ENCODE results near the gene MAP4K1.
"Not testable (repeated sequence)": the region's sequence is repeated elsewhere in the genome, so short reads cannot be mapped to it uniquely, and the experiment has no call there.

MAP4K1 gene

DNA sequence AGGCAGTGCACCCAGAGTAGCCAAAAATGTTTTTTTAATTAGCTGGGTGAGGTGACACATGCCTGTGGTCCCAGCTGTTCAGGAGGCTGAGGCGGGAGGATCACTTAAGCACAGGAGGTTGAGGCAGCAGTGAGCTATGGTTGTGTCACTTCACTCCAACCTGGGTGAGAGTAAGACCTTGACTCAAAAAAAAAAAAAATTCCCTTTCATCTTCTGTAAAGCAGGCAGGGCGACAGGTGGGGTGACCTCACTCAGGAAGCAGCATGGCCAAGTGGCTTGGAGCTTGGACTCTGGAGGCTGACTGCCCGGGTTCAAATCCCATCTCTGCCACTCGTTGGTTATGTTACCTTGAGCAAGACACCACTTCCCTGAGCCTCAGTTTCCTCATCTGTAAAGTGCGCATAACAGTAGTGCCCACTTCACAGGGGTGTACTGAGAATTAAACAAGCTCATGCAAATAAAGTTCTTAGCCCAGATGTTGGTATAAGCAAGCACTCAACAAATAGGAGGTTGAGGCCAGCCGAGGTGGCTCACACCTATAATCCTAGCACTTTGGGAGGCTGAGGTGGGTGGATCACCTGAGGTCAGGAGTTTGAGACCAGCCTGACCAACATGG, 48.3 kb downstream of the MAP4K1 start:
- no peak for DNase-seq (ENCODE audit: low read depth in 2 of 2)

GRCh38 chr19:38565691-38566105, 52.1 kb downstream of the MAP4K1 start:
- DNase-seq (ENCODE audit: low read depth in 2 of 2) = no peak

DNA sequence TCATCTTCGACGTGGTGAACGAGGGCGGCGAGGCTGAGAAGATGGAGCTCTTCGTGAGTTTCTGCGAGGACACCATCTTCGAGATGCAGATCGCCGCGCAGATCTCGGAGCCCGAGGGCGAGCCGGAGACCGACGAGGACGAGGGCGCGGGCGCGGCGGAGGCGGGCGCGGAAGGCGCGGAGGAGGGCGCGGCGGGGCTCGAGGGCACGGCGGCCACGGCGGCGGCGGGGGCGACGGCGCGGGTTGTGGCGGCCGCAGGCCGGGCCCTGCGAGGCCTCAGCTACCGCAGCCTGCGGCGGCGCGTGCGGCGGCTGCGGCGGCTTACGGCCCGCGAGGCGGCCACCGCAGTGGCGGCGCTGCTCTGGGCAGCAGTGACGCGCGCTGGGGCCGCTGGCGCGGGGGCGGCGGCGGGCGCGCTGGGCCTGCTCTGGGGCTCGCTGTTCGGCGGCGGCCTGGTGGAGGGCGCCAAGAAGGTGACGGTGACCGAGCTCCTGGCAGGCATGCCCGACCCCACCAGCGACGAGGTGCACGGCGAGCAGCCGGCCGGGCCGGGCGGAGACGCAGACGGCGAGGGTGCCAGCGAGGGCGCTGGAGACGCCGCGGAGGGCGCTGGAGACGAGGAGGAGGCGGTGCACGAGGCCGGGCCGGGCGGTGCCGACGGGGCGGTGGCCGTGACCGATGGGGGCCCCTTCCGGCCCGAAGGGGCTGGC, 52.6 kb downstream of the MAP4K1 start:
- DNase-seq (ENCODE audit: low read depth in 2 of 2) = no peak

DNA sequence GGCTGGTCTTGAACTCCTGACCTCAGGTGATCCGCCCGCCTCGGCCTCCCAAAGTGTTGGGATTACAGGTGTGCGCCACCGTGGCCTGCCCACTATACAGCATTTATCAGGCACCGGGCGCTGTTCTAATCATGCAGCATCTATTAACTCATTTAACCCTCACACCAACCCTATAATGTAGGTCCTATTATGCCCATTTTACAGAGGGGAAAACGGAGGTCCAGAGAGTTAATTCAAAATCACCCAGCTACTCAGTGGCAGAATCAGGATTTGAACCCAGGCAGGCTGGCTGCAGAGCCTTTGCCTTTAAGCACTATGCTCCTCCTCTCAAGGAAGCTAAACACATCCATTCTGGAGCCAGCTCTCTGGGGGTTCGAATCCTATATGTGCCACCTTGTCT, 54.3 kb downstream of the MAP4K1 start:
- no peak for DNase-seq (ENCODE audit: low read depth in 2 of 2)

GRCh38 chr19:38562096-38562495, 55.7 kb downstream of the MAP4K1 start:
- no peak for DNase-seq (ENCODE audit: low read depth in 2 of 2)

DNA sequence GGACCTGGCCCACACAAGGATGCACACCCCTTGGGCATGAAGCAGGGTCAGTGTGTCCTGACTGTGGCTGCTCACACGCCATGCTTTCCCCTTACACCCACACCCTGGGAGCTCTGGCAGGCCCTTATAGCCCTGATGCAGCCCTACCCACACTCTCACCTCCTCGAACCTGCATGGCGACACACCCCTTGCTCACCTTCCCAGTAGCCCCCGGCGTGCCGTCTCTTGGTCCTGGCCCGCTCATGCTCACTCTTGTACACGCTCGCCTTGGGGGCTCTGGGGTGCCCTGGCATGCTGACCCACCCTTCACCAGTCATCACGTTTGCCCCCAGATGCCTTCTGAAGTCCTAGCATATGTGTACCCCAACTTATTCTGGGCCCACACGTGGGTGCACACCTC, 56.1 kb downstream of the MAP4K1 start:
- DNase-seq (ENCODE audit: low read depth in 2 of 2) = no peak

DNA sequence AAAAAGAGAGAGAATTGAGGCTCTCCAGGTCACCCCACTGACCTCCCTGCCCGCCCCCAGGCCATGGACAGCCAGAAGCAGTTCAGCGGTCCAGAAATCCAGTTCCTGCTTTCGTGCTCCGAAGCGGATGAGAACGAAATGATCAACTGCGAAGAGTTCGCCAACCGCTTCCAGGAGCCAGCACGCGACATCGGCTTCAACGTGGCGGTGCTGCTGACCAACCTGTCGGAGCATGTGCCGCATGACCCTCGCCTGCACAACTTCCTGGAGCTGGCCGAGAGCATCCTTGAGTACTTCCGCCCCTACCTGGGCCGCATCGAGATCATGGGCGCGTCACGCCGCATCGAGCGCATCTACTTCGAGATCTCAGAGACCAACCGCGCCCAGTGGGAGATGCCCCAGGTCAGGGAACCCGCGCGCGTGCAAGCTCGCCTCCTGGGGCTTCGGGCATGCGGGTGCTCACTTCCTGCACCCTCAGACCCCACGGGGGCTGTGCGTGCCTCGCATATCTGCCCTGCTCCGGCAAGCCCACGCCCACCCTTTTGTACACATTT, 56.6 kb downstream of the MAP4K1 start:
- DNase-seq (ENCODE audit: low read depth in 2 of 2) = no peak

DNA sequence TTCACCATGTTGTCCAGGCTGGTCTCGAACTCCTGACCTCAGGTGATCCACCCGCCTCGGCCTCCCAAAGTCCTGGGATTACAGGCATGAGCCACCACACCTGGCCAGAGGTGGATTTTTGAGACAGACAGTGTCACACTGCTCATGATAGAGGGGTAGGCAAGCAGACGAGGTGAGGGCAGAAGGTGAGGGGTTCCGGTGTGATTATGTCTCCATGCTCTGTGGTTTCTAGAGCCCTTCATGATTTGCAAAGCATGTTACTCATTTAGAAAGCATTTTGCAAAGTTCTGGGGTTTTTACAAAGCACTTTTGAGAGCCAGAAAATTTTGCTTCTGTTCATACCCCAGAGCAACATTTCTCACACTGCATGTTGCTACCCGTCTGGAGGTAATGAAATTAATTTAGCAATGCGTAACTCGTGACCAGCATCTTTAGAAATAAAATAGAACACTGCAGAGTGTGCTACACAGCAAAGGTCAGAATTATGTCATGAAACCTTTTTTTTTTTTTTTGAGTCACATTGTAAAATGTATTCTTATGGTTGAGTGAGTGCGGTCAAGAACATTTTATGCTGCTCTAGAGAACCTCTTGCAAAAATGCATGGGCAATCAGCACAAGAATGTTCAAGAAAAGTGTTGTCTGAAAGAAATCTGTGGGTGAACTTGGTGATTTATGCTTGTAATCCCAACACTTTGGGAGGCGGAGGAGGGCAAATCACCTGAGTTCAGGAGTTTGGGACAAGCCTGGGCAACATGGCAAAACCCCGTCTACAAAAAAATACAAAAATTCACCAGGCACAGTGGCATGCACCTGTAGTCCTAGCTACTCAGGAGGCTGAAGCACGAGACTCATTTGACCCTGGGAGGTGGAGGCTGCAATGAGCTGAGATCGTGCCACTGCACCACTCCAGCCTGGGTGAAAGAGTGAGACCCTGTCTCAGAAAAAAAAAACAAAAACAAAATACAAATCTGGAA, 58.0 kb downstream of the MAP4K1 start:
- DNase-seq (ENCODE audit: low read depth in 2 of 2) = no peak

DNA sequence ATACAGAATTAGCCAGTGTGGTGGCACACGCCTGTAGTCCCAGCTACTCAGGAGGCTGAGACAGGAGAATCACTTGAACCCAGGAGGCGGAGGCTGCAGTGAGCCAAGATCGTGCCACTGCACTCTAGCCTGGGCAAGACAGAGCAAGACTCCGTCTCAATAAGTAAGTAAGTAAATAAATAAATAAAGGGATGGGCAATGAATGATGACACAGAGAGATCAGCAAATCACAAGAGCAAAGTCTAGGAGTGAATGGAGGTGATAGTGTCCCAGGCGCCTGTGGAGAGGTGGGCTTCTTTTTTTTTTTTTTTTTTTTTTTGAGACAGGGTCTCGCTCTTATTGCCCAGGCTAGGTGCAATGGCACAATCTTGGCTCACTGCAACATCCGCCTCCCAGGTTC, 58.8 kb downstream of the MAP4K1 start:
- DNase-seq (ENCODE audit: low read depth in 2 of 2) = not testable (repeated sequence)

DNA sequence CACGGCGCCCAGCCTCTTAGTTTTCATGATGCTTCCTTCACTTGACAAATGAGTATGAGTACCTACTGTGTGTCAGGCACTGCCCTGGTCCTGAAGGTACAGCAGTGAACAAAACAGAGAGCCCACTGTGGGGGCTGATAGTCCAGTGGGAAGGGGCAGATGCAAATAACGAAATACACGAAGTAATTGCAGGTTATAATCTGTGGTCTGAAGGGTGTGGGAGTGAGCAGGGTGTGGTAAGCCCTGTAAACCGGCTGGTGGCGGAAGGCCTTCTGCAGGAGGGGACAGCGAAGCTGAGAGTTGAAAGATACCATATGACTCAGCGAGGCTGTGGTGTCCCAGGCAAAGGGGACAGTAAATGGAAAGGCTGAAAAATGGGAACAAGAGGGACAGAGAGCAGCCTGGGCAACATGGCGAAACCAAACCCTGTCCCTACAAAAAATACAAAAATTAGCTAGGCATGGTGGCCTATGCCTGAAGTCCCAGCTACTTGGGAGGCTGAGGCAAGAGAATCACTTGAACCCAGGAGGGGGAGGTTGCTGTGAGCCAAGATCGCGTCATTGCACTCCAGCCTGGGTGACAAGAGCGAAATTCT, 60.5 kb downstream of the MAP4K1 start:
- no peak for DNase-seq (ENCODE audit: low read depth in 2 of 2)

GRCh38 chr19:38556521-38557174, 61.1 kb downstream of the MAP4K1 start:
- DNase-seq (ENCODE audit: low read depth in 2 of 2) = no peak

- DNase-seq (ENCODE audit: low read depth in 2 of 2) = no peak
Observed at GRCh38 chr19:38555200-38555599, 62.6 kb downstream of the MAP4K1 start.

- DNase-seq (ENCODE audit: low read depth in 2 of 2) = no peak
Observed at GRCh38 chr19:38554676-38555141, 63.0 kb downstream of the MAP4K1 start.

DNA sequence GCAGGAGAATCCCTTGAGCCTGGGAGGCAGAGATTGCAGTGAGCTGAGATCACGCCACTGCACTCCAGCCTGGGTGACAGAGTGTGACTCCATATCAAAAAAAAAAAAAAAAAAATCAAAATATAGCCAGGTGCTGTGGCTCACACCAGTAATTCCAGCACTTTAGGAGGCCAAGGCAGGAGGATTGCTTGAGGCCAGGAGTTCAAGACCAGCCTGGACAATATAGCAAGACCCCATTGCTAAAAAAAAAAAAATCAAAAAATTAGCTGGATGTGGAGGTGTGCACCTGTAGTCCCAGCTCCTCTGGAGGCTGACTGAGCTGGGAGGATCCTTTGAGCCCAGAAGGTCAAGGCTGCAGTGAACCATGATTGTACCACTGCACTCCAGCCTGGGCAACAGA, 64.5 kb downstream of the MAP4K1 start:
- not testable (repeated sequence) for DNase-seq (ENCODE audit: low read depth in 2 of 2)

DNA sequence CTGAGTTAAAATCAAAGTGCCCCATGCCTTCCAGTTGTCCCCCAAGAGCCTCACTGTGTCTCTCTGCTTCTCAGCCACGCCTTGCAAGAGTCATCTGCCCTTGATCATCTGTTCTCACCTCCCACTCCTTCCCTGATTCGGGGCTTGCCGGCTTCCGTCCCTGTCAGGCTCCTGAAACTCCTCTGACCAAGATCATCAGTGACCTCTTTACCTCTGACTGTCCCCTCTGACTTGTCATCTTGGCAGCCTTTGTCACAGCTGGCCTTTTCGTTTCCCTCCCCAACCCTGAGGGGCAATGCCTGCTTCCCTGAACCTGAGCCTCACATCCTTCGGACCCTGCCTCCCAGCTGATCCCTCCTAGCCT, 66.3 kb downstream of the MAP4K1 start:
- peak in 1 of 2 donors; percentile 26 for DNase-seq (ENCODE audit: low read depth in 2 of 2)

DNA sequence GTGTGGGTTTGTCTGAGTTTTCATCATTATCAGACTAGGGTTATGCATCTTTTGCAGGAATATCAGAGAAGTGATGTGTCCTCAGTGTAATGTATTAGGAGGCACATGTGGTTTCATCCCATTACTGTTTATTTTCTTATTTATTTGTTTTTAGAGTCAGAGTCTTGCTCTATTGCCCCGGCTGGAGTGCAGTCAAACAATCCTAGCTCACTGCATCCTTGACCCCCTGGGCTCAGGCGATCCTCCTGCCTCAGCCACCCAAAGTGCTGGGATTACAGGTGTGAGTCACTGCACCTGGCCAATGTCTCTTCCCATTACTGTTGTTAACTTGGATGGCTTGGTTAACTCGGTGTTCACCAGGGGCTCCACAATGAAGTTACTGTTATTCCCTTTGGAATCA, 67.4 kb downstream of the MAP4K1 start:
- no peak for DNase-seq (ENCODE audit: low read depth in 2 of 2)

DNA sequence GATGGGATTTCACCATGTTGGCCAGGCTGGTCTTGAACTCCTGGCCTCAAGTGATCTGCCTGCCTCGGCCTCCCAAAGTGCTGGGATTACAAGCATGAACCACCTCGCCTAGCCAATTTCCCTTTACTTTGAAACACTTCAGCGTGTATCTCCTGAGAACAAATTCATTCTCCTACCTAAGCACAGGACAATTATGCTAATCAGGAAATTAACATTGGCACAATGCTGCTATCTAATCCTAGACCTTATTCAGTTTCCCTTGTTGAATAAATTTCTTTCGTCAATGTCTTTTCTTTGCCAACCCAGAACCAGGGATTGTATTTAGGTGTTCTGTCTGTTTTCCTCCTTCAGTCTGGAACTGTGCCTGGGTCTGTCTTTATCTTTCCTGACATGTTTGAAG, 67.8 kb downstream of the MAP4K1 start:
- DNase-seq (ENCODE audit: low read depth in 2 of 2) = no peak

DNA sequence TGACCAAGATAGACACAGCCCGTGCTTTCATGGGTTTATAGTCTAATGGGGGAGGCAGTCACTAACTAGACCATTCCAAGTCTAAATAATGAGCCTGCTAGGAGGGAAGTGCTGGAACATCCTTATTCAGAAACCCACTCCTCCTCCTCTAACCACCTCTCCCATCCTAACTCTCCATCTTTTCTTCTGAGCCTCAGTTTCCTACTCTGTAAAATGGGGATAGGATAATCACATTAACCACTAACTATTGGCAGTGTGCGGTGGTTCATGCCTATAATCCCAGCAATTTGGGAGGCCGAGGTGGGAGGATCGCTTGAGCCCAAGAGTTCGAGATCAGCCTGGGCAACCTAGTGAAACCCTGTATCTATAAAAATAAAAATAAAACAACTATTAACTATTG, 68.7 kb downstream of the MAP4K1 start:
- DNase-seq (ENCODE audit: low read depth in 2 of 2) = no peak

GRCh38 chr19:38547421-38547820, 70.3 kb downstream of the MAP4K1 start:
- DNase-seq (ENCODE audit: low read depth in 2 of 2) = no peak

DNA sequence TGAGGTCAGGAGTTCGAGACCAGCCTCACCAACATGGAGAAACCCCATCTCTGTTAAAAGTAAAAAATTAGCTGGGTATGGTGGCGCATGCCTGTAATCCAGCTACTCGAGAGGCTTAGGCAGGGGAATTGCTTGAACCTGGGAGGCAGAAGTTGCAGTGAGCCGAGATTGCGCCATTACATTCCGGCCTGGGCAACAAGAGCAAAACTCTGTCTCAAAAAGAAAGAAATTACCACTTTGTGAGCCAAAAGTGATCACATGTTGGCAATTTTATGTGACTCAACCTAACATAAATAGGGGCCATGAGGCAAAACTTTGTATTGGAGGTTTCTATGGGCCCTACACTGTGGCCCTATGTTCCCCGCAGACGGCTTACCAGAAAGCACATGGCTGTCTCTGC, 72.2 kb downstream of the MAP4K1 start:
- DNase-seq (ENCODE audit: low read depth in 2 of 2) = no peak

All from stimulated activated CD4-positive, alpha-beta T cell treated with anti-CD3 and anti-CD28 coated beads, Interleukin-1b, Interleukin-23, amount 100 ng/mL, for 4 hours (primary cell).